ENCODE data around the gene SCYL1. TPM values are rescaled to one million over a fixed set of nuclear protein-coding genes. Genes with fewer than 3 reads are reported as not detected.

SCYL1 gene
- total RNA-seq, 2 donors from 2014 or later: 62.9 to 67.4 TPM

DNA sequence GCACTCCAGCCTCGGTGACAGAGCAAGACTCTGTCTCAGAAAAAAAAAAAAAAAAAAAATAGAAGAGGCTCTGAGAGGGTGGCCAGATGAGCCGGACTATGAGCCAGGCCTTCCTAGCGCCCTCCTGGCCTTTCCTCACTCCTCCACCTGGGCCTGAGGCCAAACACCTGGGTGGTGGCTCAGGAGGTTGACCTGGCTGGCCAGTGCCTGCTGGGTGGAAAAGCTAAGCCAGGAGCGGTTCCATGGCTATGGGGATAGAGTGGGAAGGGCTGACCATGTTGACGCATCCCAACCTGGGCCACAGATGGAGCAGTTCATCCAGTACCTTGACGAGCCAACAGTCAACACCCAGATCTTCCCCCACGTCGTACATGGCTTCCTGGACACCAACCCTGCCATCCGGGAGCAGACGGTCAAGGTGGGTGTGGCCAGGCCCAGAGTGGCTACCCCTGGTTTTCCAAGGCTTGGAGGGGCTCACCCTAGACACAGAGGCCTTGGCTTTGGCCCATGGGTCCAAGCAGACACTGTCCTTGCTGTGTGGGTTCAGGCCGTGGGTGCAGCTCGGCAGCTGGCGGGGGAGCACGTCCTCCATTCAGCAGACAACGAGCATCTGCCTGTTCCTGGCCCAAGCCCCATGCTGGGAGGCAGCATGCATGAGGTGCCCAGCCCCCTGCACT, 7.6 kb downstream of the SCYL1 start:
- Mint-ChIP-seq H3K27ac (no peak overlapping the region), H3K4me1 (no peaks in the 10 kb centered on the region), H3K36me3 (ENCODE audit: low read depth) (peaks cover 56% of the 10 kb centered on the region), H3K4me3 (no peak overlapping the region), H3K9me3 (no peaks in the 10 kb centered on the region), H3K27me3 (ENCODE audit: insufficient read depth) (peaks cover 1% of the 10 kb centered on the region)
- Histone ChIP-seq H3K36me3 (ENCODE audit: control insufficient read depth, insufficient read depth, low read length) (peaks cover 63% of the 10 kb centered on the region), H3K27ac (ENCODE audit: low read depth, low read length) (no peak overlapping the region), H3K9me3 (ENCODE audit: control insufficient read depth, low read length) (no peaks in the 10 kb centered on the region), H3K4me3 (ENCODE audit: low read length) (no peak overlapping the region), H3K9ac (ENCODE audit: extremely low read depth, low read length, poor library complexity, severe bottlenecking) (no peak overlapping the region), H3K4me1 (ENCODE audit: control insufficient read depth, insufficient read depth, low read length) (no peaks in the 10 kb centered on the region), H3K27me3 (ENCODE audit: control insufficient read depth, insufficient read depth, low read length, poor library complexity, severe bottlenecking) (peaks cover 1% of the 10 kb centered on the region)
- no peak for DNase-seq
- TF ChIP-seq, protein P1, sequence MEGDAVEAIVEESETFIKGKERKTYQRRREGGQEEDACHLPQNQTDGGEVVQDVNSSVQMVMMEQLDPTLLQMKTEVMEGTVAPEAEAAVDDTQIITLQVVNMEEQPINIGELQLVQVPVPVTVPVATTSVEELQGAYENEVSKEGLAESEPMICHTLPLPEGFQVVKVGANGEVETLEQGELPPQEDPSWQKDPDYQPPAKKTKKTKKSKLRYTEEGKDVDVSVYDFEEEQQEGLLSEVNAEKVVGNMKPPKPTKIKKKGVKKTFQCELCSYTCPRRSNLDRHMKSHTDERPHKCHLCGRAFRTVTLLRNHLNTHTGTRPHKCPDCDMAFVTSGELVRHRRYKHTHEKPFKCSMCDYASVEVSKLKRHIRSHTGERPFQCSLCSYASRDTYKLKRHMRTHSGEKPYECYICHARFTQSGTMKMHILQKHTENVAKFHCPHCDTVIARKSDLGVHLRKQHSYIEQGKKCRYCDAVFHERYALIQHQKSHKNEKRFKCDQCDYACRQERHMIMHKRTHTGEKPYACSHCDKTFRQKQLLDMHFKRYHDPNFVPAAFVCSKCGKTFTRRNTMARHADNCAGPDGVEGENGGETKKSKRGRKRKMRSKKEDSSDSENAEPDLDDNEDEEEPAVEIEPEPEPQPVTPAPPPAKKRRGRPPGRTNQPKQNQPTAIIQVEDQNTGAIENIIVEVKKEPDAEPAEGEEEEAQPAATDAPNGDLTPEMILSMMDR (conservative IDR thresholded peaks at IDR 0.05): no peak
- WGBS, 2 experiments (ENCODE audit: insufficient coverage in 1 of 2, insufficient read length in 1 of 2): 93 to 94% methylated on average over 7 to 15 of the region's 15 CpGs

DNA sequence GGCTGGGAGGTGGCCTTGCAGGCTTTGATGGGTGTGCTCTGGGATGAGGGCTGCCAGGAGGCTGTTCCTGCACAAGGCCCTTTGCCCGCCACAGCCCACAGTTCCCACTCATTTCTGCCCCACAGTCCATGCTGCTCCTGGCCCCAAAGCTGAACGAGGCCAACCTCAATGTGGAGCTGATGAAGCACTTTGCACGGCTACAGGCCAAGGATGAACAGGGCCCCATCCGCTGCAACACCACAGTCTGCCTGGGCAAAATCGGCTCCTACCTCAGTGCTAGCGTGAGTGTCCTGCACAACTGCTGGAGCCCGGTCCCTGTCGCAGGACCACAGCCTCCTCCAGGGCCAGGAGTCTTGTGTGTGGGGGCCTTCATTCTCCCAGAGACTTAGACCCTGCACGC, 10.2 kb downstream of the SCYL1 start:
- DNase-seq: no peak
- H3K4me3 Mint-ChIP-seq: no peak overlapping the region
- Histone ChIP-seq H3K4me3 (ENCODE audit: low read length) (no peak overlapping the region), H3K27ac (ENCODE audit: low read depth, low read length) (no peak overlapping the region), H3K36me3 (ENCODE audit: control insufficient read depth, insufficient read depth, low read length) (peaks cover 49% of the 10 kb centered on the region), H3K4me1 (ENCODE audit: control insufficient read depth, insufficient read depth, low read length) (no peaks in the 10 kb centered on the region), H3K27me3 (ENCODE audit: control insufficient read depth, insufficient read depth, low read length, poor library complexity, severe bottlenecking) (peaks cover 27% of the 10 kb centered on the region), H3K9me3 (ENCODE audit: control insufficient read depth, low read length) (no peaks in the 10 kb centered on the region), H3K9ac (ENCODE audit: extremely low read depth, low read length, poor library complexity, severe bottlenecking) (no peak overlapping the region)
- TF ChIP-seq, protein P1 (conservative IDR thresholded peaks at IDR 0.05): no peak
- peaks cover 21% of the 10 kb centered on the region for H3K27me3 Mint-ChIP-seq (ENCODE audit: insufficient read depth)
- no peaks in the 10 kb centered on the region for H3K4me1 Mint-ChIP-seq
- 92 to 94% methylated on average over 7 to 9 of the region's 9 CpGs for WGBS, 2 experiments (ENCODE audit: insufficient coverage in 1 of 2, insufficient read length in 1 of 2)
- H3K36me3 Mint-ChIP-seq (ENCODE audit: low read depth): peaks cover 54% of the 10 kb centered on the region
- H3K27ac Mint-ChIP-seq: no peak overlapping the region
- H3K9me3 Mint-ChIP-seq: no peaks in the 10 kb centered on the region

DNA sequence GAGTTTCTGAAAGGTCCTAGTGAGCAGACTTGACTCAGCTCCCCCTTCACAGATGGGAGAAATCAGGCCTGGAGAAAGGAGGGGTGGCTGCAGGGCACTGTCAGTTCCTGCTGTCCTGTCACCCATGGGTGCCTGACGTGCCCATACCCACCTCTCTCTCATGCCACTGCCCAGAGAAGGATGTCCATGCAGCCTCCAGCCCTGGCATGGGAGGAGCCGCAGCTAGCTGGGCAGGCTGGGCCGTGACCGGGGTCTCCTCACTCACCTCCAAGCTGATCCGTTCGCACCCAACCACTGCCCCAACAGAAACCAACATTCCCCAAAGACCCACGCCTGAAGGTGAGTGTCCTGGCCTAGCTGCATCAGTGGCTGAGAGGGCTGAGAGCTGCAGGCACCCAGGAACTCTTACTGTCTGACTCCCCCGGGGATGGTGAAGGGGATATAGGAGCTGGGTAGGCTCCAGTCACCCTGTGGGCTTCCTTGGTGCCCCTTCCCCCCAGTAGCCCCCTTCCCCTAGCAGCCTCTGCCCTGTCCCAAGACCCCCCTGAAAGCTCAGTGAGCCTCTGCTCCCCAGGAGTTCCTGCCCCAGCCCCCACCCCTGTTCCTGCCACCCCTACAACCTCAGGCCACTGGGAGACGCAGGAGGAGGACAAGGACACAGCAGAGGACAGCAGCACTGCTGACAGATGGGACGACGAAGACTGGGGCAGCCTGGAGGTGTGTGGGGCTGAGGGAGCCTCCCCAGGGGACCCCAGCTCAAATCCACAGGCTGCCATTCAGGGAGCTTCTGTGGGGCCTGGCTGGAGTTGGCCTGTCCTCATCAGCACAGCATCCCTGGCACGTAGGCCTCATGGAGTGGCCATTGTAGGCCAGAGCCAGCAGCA, 11.8 kb downstream of the SCYL1 start:
- Mint-ChIP-seq H3K4me1 (no peaks in the 10 kb centered on the region), H3K36me3 (ENCODE audit: low read depth) (peaks cover 41% of the 10 kb centered on the region), H3K9me3 (no peaks in the 10 kb centered on the region)

More for the DNA sequence above, 11.8 kb downstream of the SCYL1 start:
- peaks cover 34% of the 10 kb centered on the region for H3K27me3 Mint-ChIP-seq (ENCODE audit: insufficient read depth)
- H3K27ac Mint-ChIP-seq: peak overlapping the region; percentile 61
- no peak overlapping the region for H3K9ac ChIP-seq (ENCODE audit: extremely low read depth, low read length, poor library complexity, severe bottlenecking)
- DNase-seq: no peak
- WGBS, 2 experiments (ENCODE audit: insufficient coverage in 1 of 2, insufficient read length in 1 of 2): 94 to 100% methylated on average over 7 to 12 of the region's 12 CpGs
- H3K4me3 ChIP-seq (ENCODE audit: low read length): no peak overlapping the region
- H3K4me1 ChIP-seq (ENCODE audit: control insufficient read depth, insufficient read depth, low read length): no peaks in the 10 kb centered on the region
- TF ChIP-seq, protein P1 (conservative IDR thresholded peaks at IDR 0.05): no peak
- no peaks in the 10 kb centered on the region for H3K9me3 ChIP-seq (ENCODE audit: control insufficient read depth, low read length)
- H3K27ac ChIP-seq (ENCODE audit: low read depth, low read length): no peak overlapping the region
- peaks cover 41% of the 10 kb centered on the region for H3K27me3 ChIP-seq (ENCODE audit: control insufficient read depth, insufficient read depth, low read length, poor library complexity, severe bottlenecking)
- H3K4me3 Mint-ChIP-seq: no peak overlapping the region
- H3K36me3 ChIP-seq (ENCODE audit: control insufficient read depth, insufficient read depth, low read length): peaks cover 35% of the 10 kb centered on the region
